Fibroblast of the aortic adventitia (primary cell): ENCODE measurements around the gene PSMD2. TPM values are rescaled to one million over a fixed set of nuclear protein-coding genes. Genes with fewer than 3 reads are reported as not detected.

ENCODE experiments used
- DNase-seq: peaks from one replicate; pipeline ENCODE4 v3.0.0-alpha.2; 2010; ENCODE audit warnings: low read depth
- H3K4me3 ChIP-seq: 2 replicates; pipeline ENCODE4 v1.5.1; 2011; ENCODE audit warnings: low read depth, mild to moderate bottlenecking, control low read depth, low read length, moderate library complexity
- total RNA-seq: library from RNA; depleted of rRNA; stranded (reverse); fragments of >200 nt; gene quantifications from 2 replicates; pipeline ENCODE4 v1.2.3, GENCODE V29; 2012; ENCODE audit warnings: low replicate concordance
- TF ChIP-seq, protein P1 (sequence below): IDR thresholded peaks from 2 replicates; pipeline ENCODE4 v1.5.1; 2011; ENCODE audit warnings: mild to moderate bottlenecking, low read length, control low read depth, inconsistent platforms; ENCODE audit not compliant: insufficient read depth

The PSMD2 gene
- total RNA-seq, 1 donor, result 333 TPM

DNA sequence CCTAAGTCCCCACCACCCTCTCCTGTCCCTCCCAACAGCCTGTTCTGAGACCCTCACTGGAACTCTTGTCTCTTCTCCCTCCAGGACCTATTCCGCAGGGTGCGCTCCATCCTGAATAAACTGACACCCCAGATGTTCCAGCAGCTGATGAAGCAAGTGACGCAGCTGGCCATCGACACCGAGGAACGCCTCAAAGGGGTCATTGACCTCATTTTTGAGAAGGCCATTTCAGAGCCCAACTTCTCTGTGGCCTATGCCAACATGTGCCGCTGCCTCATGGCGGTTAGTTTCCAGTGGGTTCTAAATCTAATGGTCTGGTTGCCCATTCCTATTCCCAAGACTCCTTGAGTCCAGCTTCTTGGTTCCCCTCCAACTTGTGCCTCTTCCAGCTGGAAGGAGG, 24.7 kb downstream of the PSMD2 start:
- DNase-seq, result no peak
- TF ChIP-seq, protein P1, sequence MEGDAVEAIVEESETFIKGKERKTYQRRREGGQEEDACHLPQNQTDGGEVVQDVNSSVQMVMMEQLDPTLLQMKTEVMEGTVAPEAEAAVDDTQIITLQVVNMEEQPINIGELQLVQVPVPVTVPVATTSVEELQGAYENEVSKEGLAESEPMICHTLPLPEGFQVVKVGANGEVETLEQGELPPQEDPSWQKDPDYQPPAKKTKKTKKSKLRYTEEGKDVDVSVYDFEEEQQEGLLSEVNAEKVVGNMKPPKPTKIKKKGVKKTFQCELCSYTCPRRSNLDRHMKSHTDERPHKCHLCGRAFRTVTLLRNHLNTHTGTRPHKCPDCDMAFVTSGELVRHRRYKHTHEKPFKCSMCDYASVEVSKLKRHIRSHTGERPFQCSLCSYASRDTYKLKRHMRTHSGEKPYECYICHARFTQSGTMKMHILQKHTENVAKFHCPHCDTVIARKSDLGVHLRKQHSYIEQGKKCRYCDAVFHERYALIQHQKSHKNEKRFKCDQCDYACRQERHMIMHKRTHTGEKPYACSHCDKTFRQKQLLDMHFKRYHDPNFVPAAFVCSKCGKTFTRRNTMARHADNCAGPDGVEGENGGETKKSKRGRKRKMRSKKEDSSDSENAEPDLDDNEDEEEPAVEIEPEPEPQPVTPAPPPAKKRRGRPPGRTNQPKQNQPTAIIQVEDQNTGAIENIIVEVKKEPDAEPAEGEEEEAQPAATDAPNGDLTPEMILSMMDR, result no peak
- H3K4me3 ChIP-seq, result no peak overlapping the region

DNA sequence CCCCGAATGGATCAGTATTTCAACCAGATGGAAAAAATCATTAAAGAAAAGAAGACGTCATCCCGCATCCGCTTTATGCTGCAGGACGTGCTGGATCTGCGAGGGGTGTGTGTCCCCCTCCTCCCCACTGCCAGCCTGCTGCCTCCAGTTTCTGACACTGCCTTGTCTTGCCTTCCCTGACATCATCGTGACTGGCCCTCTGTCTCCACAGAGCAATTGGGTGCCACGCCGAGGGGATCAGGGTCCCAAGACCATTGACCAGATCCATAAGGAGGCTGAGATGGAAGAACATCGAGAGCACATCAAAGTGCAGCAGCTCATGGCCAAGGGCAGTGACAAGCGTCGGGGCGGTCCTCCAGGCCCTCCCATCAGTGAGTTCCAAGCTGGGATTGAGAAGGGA, 26.2 kb downstream of the PSMD2 start:
- TF ChIP-seq, protein P1, result no peak
- no peak for DNase-seq
- H3K4me3 ChIP-seq, result no peak overlapping the region

DNA sequence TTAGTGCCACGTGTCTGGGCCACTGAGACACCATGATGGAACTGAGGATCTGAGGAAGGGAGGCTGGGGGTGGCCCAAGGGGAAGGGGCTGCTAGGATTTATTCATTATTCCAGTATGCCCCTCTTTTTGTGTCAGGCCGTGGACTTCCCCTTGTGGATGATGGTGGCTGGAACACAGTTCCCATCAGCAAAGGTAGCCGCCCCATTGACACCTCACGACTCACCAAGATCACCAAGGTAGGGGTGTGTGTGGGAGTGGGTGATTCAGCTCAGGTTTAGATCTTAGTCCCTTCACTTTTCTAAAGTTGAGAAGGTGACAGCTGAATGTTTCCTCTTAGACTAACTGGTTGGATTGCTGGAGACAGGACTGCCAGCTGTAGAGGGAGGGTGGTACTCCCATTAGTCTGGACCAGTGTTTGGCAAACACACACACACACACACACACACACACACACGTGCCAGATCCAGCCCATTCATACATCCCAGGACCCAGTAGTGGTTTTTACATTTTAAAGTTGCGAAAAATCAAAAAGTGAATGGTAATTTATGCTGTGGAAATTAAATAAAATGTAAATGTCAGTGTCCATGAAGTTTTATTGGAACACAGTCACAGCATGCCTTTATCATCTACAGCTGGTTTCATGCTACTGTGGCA, 26.8 kb downstream of the PSMD2 start:
- DNase-seq, result no peak
- TF ChIP-seq, protein P1, result no peak
- no peak overlapping the region for H3K4me3 ChIP-seq

DNA sequence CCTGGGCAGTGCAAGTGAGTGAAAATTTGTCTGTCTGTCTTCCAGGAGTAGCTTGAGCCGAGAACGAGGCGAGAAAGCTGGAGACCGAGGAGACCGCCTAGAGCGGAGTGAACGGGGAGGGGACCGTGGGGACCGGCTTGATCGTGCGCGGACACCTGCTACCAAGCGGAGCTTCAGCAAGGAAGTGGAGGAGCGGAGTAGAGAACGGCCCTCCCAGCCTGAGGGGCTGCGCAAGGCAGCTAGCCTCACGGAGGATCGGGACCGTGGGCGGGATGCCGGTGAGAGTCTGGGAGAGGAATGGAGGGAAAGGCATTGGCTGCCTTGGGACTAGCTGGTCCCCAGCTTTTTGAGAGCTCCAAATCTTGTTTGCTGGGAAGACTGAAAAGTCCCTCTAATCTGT, 28.1 kb downstream of the PSMD2 start:
- TF ChIP-seq, protein P1, result no peak
- no peak overlapping the region for H3K4me3 ChIP-seq
- no peak for DNase-seq

DNA sequence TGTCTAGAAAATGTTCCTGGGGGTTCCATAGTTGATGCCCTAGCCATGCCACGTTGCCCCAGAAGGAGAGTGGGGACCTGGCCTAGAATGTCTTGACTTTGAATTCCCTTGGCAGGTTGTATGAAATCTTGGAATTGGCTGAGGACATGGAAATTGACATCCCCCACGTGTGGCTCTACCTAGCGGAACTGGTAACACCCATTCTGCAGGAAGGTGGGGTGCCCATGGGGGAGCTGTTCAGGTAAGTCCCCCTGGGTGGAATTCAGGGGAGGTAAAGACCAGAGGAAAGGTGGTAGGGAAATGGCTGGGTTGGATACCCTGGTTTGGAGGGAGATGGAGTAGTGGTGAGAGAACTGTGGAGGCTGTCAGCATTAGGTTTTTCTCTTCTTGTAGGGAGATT, 29.5 kb downstream of the PSMD2 start:
- no peak for DNase-seq
- TF ChIP-seq, protein P1, result no peak

DNA sequence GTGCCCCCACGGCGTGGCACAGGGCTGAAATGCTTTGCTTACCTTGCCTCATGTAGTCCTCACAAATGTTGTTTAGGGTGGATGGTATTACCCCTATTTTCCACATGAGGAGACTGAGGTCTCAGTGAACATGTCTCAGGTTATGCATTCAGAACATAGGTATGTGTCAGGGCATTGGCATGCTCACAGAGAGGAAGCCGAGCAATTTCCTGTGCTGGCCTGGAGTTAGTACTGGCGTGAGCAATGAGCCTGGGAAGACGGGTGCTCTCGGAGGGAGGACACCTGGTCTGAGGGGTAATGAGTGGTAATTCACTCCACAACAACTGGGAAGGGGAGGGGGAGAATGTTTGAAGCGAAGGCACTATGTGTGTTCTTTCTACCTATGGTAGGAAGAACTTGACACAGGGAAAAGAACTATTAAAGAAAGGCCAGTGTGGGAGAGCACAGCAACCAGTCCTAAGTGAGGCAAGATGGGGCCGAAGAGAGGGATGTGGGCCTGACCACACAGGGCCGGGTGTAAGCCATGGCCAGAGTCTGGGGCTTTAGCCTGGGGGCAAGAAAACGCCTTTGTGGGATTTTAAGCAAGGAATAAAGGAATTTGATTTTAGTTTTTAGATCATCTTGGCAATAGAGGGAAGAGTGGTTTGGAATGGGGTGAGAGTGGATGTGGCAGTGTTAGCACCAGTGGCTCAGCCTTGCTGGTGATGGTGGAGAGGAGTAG, 33.5 kb downstream of the PSMD2 start:
- no peak overlapping the region for H3K4me3 ChIP-seq
- DNase-seq, result peak; percentile 85
- TF ChIP-seq, protein P1, result peak; percentile 2

More for the DNA sequence above, 29.5 kb downstream of the PSMD2 start:
- no peak overlapping the region for H3K4me3 ChIP-seq
